ENCODE results near the gene SLC33A1. TPM values are rescaled to one million over a fixed set of nuclear protein-coding genes. Genes with fewer than 3 reads are reported as not detected.

Gene SLC33A1
- total RNA-seq, 1 experiment from 2014 or later, result 23.3 TPM

DNA sequence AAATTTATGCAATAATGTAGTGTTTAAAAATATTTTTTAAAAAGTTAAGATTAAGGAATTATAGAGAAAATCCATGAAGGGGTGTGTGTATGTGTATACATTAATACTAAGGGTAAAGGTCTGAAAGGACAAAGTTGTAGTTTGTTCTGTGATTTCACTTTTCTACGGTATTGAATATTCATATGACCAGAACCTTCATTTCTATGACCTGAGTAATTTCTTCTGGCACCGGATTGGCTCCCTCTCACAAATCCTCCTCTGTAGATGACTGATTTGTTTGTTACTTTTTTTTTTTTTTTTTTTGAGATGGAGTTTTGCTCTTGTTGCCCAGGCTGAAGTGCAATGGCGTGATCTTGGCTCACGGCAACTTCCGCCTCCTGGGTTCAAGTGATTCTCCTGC lies 37.1 kb upstream of the SLC33A1 start:
- H3K4me1 ChIP-seq (ENCODE audit: control insufficient read depth in 1 of 2, insufficient read depth in 2 of 2, low read length in 2 of 2), result no peaks in the 10 kb centered on the region
- RAD21 ChIA-PET (ENCODE audit: low non-redundant PET in 1 of 2, low total read pairs in 2 of 2, uncharacterized antibody in 2 of 2, unreplicated experiment in 2 of 2), result no interaction called here
- BruUV-seq (replicated peaks), result no TSS peak
- DNase-seq (ENCODE audit: low read depth, low spot score) (no peak), ATAC-seq (no peak)
- H4K20me1 ChIP-seq (ENCODE audit: insufficient read depth), result peaks cover 34% of the 10 kb centered on the region
- H3K4me2 ChIP-seq (ENCODE audit: low read length), result no peak overlapping the region
- POLR2A ChIA-PET, result no interaction called here
- H3K9me3 ChIP-seq (ENCODE audit: control insufficient read depth in 1 of 2, insufficient read depth in 1 of 2, low read depth in 1 of 2, low read length in 2 of 2), result no peaks in the 10 kb centered on the region
- H3K27ac ChIP-seq (ENCODE audit: low read depth, low read length), result no peak overlapping the region
- no peaks in the 10 kb centered on the region for H3K27me3 ChIP-seq (ENCODE audit: insufficient read depth, low read length)
- intact Hi-C loops (cut with micrococcal nuclease), result no loop called here
- TF ChIP-seq ELF1 (IDR thresholded peaks at IDR 0.05; ENCODE audit: borderline replicate concordance, low read depth) (no peak), EGR1 (IDR thresholded peaks at IDR 0.05; ENCODE audit: low read depth) (no peak), JUND (IDR thresholded peaks at IDR 0.05) (no peak), ZBTB33 (IDR thresholded peaks at IDR 0.05; ENCODE audit: extremely low read depth, insufficient replicate concordance, low read length) (no peak), EZH2 (IDR thresholded peaks at IDR 0.05) (no peak), REST (IDR thresholded peaks at IDR 0.05; ENCODE audit: low read depth) (no peak)
- TF ChIP-seq, protein P1, sequence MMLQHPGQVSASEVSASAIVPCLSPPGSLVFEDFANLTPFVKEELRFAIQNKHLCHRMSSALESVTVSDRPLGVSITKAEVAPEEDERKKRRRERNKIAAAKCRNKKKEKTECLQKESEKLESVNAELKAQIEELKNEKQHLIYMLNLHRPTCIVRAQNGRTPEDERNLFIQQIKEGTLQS (IDR thresholded peaks at IDR 0.05), result no peak
- H2AFZ ChIP-seq (ENCODE audit: low read depth, low read length, poor library complexity, severe bottlenecking), result no peak overlapping the region
- H3K9ac ChIP-seq (ENCODE audit: low read length), result no peak overlapping the region
- peaks cover 97% of the 10 kb centered on the region for H3K79me2 ChIP-seq (ENCODE audit: insufficient read depth, low read length)
- H3K9me2 ChIP-seq (ENCODE audit: insufficient read depth), result no peaks in the 10 kb centered on the region
- H3K4me3 ChIP-seq (replicated peaks in 1 of 2; ENCODE audit: low read depth in 1 of 2, low read length in 2 of 2), result no peak overlapping the region
- peaks cover 0 to 9% of the 10 kb centered on the region in 2 experiments; a peak in 2 of 4 replicates for H3K36me3 ChIP-seq (ENCODE audit: control insufficient read depth in 1 of 2, insufficient read depth in 2 of 2, low read length in 2 of 2)
- CTCF ChIA-PET, result no interaction called here

Data from HCT116 (cell line).